ENCODE measurements around the gene SHKBP1. TPM values are rescaled to one million over a fixed set of nuclear protein-coding genes. Genes with fewer than 3 reads are reported as not detected.

The SHKBP1 gene
- total RNA-seq, 1 donor from 2014 or later = 1.6 TPM

GRCh38 chr19:40598918-40599307, 22.2 kb downstream of the SHKBP1 start:
- DNase-seq (ENCODE audit: low spot score in 2 of 2) (no peak), FAIRE-seq (no peak)

GRCh38 chr19:40599331-40599901, 22.7 kb downstream of the SHKBP1 start:
- FAIRE-seq = no peak
- peak in 1 of 2 donors; percentile 14 for DNase-seq (ENCODE audit: low spot score in 2 of 2)

- no peak for FAIRE-seq
- peak in 1 of 2 donors; percentile 76 for DNase-seq (ENCODE audit: low spot score in 2 of 2)
These were observed 23.4 kb downstream of the SHKBP1 start for GRCh38 chr19:40599902-40600569.

- FAIRE-seq (no peak), DNase-seq (ENCODE audit: low spot score in 2 of 2) (no peak)
These were observed 24.0 kb downstream of the SHKBP1 start for GRCh38 chr19:40600570-40601133.

GRCh38 chr19:40601134-40601974, 24.7 kb downstream of the SHKBP1 start, which contains the start of gene LTBP4:
Gene LTBP4, plus strand, starts transcription at chr19:40601369. Its CDS starts 19 bp downstream, at chr19:40601388.
- no peak for FAIRE-seq
- peak in 1 of 2 donors; percentile 68 for DNase-seq (ENCODE audit: low spot score in 2 of 2)

- FAIRE-seq = no peak
- no peak for DNase-seq (ENCODE audit: low spot score in 2 of 2)
These were observed 26.4 kb downstream of the SHKBP1 start for GRCh38 chr19:40603071-40603388.

GRCh38 chr19:40603389-40604170, 26.9 kb downstream of the SHKBP1 start:
- FAIRE-seq = no peak
- DNase-seq (ENCODE audit: low spot score in 2 of 2) = peak; percentile 88 to 89

GRCh38 chr19:40604171-40604646, 27.5 kb downstream of the SHKBP1 start:
- DNase-seq (ENCODE audit: low spot score in 2 of 2) (no peak), FAIRE-seq (no peak)

- FAIRE-seq = no peak
These were observed 28.1 kb downstream of the SHKBP1 start for GRCh38 chr19:40604647-40605215.

GRCh38 chr19:40605216-40605971, 28.7 kb downstream of the SHKBP1 start:
- FAIRE-seq (no peak), DNase-seq (ENCODE audit: low spot score in 2 of 2) (peak; percentile 82 to 84)

More at GRCh38 chr19:40604647-40605215, 28.1 kb downstream of the SHKBP1 start:
- DNase-seq (ENCODE audit: low spot score in 2 of 2) = no peak

GRCh38 chr19:40607311-40608239, 30.9 kb downstream of the SHKBP1 start:
- FAIRE-seq = no peak
- DNase-seq (ENCODE audit: low spot score in 2 of 2) = no peak

- FAIRE-seq = no peak
These were observed 31.6 kb downstream of the SHKBP1 start for GRCh38 chr19:40608240-40608621.

GRCh38 chr19:40608957-40609356, 32.3 kb downstream of the SHKBP1 start:
- DNase-seq (ENCODE audit: low spot score in 2 of 2) = no peak
- no peak for FAIRE-seq

More at GRCh38 chr19:40608240-40608621, 31.6 kb downstream of the SHKBP1 start:
- DNase-seq (ENCODE audit: low spot score in 2 of 2) = no peak

- FAIRE-seq (no peak), DNase-seq (ENCODE audit: low spot score in 2 of 2) (peak; percentile 81 to 86)
These were observed 33.1 kb downstream of the SHKBP1 start for GRCh38 chr19:40609561-40610395.

GRCh38 chr19:40610396-40611064, 33.9 kb downstream of the SHKBP1 start:
- FAIRE-seq = no peak
- DNase-seq (ENCODE audit: low spot score in 2 of 2) = no peak

GRCh38 chr19:40611096-40611495, 34.4 kb downstream of the SHKBP1 start:
- no peak for FAIRE-seq
- DNase-seq (ENCODE audit: low spot score in 2 of 2) = no peak
